ENCODE data around the gene LGR5.

LGR5 gene

GRCh38 chr12:71439613-71440344 is at the start of gene LGR5:
Gene LGR5, plus strand, starts transcription at chr12:71439798. Its CDS starts 283 bp downstream, at chr12:71440081.
- DNase-seq = peak; percentile 35

- no peak for DNase-seq
These were observed 47.0 kb upstream of the LGR5 start for GRCh38 chr12:71392521-71393145.

- no peak for DNase-seq
These were observed 46.0 kb upstream of the LGR5 start for GRCh38 chr12:71393625-71394024.

GRCh38 chr12:71397433-71397954 is 42.1 kb upstream of the LGR5 start:
- DNase-seq = no peak

- no peak for DNase-seq
These were observed 40.4 kb upstream of the LGR5 start for GRCh38 chr12:71399197-71399596.

- DNase-seq = no peak
These were observed 39.1 kb upstream of the LGR5 start for GRCh38 chr12:71400481-71400880.

GRCh38 chr12:71405884-71406283 is 33.7 kb upstream of the LGR5 start:
- no peak for DNase-seq

- DNase-seq = no peak
These were observed 31.9 kb upstream of the LGR5 start for GRCh38 chr12:71407732-71408131.

- DNase-seq = no peak
These were observed 28.8 kb upstream of the LGR5 start for GRCh38 chr12:71410844-71411243.

- DNase-seq = no peak
These were observed 28.0 kb upstream of the LGR5 start for GRCh38 chr12:71411635-71412034.

- no peak for DNase-seq
These were observed 24.0 kb upstream of the LGR5 start for GRCh38 chr12:71415336-71416231.

GRCh38 chr12:71417181-71417580 is 22.4 kb upstream of the LGR5 start:
- no peak for DNase-seq

- DNase-seq = no peak
These were observed 18.7 kb upstream of the LGR5 start for GRCh38 chr12:71420775-71421406.

- no peak for DNase-seq
These were observed 13.9 kb upstream of the LGR5 start for GRCh38 chr12:71425568-71426299.

- no peak for DNase-seq
These were observed 13.1 kb upstream of the LGR5 start for GRCh38 chr12:71426300-71427047.

- DNase-seq = no peak
These were observed 8.8 kb upstream of the LGR5 start for GRCh38 chr12:71430756-71431155.

GRCh38 chr12:71431991-71432390 is 7.6 kb upstream of the LGR5 start:
- no peak for DNase-seq

GRCh38 chr12:71432936-71433335 is 6.7 kb upstream of the LGR5 start:
- DNase-seq = no peak

- no peak for DNase-seq
These were observed 2.9 kb upstream of the LGR5 start for GRCh38 chr12:71436696-71437095.

GRCh38 chr12:71438670-71439361 is 782 bp upstream of the LGR5 start:
- no peak for DNase-seq

GRCh38 chr12:71439362-71439612 is 311 bp upstream of the LGR5 start:
- DNase-seq = no peak

Data from 8988T (cell line).